Measurements from ENCODE around the gene ZNF415.
A peak's percentile ranks its signal among the peaks of the same experiment; 100 is the strongest.
"Not testable (repeated sequence)": the region's sequence is repeated elsewhere in the genome, so short reads cannot be mapped to it uniquely, and the experiment has no call there.

Gene ZNF415

DNA sequence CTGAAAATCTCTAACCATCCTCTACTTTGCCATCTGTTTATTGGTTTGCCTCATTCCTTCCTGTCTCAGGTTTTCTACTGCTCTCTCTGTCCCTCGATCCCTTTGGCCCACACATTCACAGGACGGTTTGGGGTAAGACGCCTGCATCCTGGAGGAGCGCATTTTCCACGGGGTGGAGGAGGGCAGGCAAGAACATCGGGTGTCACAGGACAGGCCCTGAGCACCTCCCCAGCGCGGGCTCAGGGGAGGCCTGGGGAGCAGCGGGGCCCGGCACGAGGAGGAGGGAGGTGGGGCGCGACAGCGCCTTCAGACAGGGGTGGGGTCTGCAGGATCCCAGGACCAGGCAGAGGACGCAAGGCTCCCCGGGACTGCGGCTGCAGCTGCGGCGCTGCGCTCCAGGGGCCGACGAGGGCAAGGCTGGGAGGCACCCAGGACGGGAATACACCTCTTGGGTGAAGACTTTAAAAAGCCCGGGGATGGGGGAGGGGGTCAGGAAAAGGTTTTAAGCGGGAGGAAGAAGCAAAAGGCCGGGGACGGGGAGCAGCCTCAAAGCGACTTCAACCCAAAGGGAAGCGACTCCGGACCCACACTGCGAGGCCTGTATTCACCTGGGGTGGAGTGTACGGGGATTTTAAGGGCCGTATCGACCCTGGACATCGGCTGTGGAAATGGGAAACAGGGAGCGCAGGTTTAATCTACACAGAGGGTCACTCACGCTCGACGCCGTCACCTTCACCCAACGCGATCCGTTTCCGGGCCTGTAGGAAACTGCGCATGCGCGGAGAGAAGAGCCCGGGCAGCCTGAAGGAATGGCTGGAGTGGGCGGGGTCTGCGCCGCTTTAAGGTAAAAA, at the start of gene ZNF415:
TSS of gene ZNF415 (minus strand) at position 770 of the 851 bp plus-strand sequence. CDS start 10,234 bp downstream, outside the sequence.
- peak; percentile 93 for DNase-seq (ENCODE audit: low spot score)

DNA sequence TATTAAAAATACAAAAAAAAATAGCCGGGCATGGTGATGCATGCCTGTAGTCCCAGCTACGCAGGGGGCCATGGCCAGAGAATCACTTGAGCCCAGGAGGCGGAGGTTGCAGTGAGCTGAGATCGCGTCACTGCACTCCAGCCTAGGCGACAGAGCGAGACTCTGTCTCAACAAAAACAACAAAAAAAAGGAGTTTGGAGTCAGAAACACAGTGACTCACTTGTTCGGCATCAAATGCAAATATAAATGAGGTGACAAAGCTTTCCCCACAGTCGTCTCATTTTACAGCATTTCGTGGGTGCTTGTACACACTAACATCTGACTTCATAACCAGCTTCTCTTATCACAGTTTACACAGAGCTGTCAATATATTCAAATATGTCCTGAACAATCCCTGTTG, 49.5 kb upstream of the ZNF415 start:
- DNase-seq (ENCODE audit: low spot score): no peak

DNA sequence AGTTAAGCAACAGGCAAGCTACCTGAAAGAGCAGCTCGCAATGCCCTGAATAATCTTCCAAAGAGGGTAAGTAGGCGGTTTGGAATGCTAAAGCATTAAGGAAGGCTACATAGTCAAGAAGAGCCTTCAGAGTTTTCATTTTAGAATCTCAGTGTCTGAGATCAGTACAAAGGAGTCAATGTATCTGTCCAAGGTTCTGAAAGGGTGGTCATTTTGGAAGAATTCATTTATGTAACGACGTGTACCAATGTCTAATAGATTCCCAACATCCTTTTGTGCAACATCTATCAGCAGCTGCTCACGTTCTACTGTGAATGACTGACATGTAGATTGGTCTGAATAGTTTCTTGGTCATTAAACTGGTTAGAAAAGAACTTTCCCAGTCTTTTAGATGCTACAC, 45.3 kb upstream of the ZNF415 start:
- no peak for DNase-seq (ENCODE audit: low spot score)

DNA sequence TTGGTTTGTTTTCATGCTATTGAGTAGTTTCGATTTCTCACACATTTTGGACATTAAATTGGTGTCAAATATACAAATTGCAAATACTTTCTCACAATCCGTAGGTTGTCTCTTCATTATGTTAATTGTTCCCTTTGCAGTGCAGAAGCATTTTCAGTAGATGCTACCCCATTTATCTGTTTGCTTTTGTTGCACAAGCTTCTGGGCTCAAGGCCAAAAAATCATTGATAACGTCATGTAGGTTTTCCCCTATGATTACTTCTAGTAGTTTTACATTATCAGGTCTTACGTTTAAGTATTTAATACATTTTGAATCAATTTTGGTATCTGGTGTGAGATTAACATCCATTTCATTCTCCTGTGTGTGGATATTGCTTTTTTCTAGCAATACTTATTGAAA, 40.2 kb upstream of the ZNF415 start:
- DNase-seq (ENCODE audit: low spot score): no peak

- no peak for DNase-seq (ENCODE audit: low spot score)
Observed at GRCh38 chr19:53165691-53166091, 33.0 kb upstream of the ZNF415 start.

- no peak for DNase-seq (ENCODE audit: low spot score)
Observed at GRCh38 chr19:53161123-53161522, 28.4 kb upstream of the ZNF415 start.

DNA sequence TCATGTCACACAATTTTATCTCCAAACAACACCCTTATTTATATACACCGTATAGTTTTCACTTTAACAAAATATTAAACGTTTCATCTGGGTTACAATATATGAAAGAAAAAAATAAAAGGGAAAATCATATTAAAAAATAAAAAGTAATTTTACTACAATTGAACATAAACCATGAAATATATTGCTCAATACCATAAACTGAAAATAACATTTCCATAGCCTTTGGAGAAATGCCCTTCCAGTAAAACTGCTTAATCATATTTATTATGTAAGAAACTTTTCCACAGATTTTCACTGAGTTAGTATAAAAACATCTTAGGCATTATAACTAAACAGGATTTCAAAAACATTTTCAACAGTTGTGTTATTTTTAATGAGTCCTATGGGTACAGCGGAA, 27.6 kb upstream of the ZNF415 start:
- no peak for DNase-seq (ENCODE audit: low spot score)

GRCh38 chr19:53158119-53158656, 25.5 kb upstream of the ZNF415 start:
- peak; percentile 62 for DNase-seq (ENCODE audit: low spot score)

DNA sequence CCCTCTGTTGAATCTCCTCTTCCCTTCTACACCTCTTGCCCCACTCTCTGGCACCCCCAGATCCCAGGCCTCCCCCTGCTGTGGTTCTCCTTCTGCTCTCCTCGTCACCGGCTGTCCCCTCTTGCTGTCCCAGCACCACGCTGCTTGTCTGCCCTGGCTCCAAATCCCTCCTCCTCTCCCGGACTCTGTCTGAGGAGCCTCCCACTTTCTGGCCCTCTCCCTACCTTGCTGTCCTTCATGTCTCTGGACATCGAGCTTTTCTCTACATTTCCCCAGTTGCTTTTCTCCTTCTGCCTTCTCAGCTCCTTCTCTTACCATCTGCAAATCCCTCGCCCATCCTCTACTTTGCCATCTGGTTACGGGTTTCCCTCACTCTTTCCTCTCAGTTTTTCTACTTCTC, 24.9 kb upstream of the ZNF415 start:
- peak; percentile 34 for DNase-seq (ENCODE audit: low spot score)

DNA sequence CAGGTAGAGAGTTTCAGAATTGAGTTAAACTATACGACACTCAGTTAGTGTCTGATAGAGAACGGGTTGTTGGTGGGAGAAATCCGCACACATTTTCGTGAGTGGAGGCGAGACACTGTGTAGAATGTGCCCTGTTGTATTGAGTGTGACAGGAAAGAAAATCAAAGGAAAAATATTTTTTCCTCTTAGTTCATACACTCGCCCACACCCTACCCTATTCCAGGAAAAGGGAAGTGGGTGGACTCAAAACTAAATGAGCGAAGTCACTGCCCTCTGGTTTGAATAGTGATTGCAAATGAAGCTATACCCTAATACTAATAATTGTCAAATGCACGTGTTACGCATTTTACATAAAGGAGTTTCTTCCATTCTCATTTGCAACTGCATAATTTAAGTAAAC, 24.1 kb upstream of the ZNF415 start:
- DNase-seq (ENCODE audit: low spot score): no peak

DNA sequence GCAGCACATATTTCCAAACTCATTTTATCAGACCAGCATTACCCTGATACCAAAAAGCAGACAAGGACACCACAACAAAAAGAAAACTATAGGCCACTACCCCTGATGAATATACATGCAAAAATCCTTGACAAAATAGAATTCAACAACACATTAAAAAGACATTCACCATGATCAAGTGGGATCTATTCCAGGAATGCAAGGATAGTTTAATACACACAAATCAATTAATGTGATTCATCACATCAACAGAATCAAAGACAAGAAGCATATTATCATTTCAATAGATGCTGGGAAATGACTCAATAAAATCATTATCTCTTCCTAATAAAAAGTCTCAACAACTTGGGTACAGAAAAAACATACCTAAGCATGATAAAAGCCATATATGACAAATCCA, 14.9 kb upstream of the ZNF415 start:
- DNase-seq (ENCODE audit: low spot score): no peak

GRCh38 chr19:53140351-53140750, 7.6 kb upstream of the ZNF415 start:
- DNase-seq (ENCODE audit: low spot score): no peak

GRCh38 chr19:53136432-53136831, 3.7 kb upstream of the ZNF415 start:
- no peak for DNase-seq (ENCODE audit: low spot score)

DNA sequence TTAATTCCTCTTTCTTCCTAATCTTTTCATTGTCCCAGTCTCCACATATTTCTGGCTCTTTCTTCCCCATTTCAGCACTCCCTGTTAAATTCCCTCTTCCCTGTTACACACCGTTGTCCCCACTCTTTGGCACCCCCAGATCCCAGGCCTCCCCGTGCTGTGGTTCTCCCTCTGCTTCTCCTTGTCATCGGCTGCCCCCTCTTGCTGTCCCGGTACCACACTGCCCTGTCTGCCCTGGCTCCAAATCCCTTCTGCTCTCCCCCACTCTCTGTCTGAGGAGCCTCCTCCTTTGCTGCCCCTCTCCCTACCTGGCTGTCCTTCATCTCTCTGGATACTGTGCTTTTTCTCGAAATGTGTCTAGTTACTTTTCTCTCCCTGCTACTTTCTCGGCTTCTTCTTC, 983 bp downstream of the ZNF415 start:
- DNase-seq (ENCODE audit: low spot score): no peak

- no peak for DNase-seq (ENCODE audit: low spot score)
Observed at GRCh38 chr19:53131085-53131590, 1.6 kb downstream of the ZNF415 start.

DNA sequence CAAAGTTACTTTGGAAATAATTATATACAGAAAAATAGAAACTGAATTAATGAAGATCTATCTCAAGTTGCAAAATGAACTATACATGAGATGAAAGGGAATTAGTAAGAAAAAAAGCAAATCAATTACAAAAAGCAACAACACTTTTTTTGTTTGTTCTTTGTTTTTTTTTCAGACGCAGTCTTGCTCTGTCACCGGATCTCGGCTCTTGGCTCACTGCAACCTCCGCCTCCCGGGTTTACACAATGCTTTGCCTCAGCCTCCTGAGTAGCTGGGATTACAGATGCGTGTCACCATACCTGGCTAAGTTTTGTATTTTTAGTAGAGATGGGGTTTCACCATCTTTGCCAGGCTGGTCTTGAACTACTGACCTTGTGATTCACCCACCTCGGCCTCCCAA, 2.2 kb downstream of the ZNF415 start:
- DNase-seq (ENCODE audit: low spot score): no peak

DNA sequence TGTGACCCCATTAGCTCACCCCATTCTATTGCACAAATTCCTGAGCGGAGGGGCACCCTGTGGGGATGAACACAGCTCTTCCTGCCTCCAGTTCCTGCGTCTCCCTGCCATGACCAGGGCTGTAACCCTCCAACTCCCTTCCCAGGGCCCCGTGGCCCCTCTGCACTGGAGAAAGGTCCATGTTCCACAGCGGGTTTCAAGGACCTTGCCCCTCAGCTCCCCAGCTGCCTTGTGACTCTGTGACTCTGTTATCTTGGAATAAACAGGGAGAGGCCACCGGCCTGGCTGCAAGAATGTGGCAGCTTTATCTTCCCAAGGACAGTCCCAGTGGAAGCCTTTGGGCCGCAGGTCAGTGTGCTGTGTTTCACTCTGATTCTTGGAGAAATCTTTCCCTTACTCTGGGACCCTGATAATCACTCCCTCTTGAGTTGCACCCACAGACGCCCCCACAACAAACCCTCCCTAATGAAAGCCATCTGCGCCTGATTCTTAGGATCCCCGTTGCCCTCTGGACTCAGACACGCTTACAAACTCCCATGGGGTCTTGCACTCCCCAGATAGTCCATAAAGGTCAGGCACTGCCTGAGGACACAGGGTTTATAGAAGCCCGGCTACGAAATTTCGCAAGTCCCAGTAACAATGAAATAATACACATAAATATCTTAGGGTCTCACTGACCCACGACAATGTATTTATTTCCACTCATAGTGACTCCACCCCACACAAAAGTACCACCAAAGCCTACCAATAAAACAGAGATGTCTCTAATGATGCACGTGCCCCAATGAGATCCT, 5.8 kb downstream of the ZNF415 start:
- DNase-seq (ENCODE audit: low spot score): not testable (repeated sequence)

GRCh38 chr19:53123400-53123799, 9.3 kb downstream of the ZNF415 start:
- DNase-seq (ENCODE audit: low spot score): no peak

DNA sequence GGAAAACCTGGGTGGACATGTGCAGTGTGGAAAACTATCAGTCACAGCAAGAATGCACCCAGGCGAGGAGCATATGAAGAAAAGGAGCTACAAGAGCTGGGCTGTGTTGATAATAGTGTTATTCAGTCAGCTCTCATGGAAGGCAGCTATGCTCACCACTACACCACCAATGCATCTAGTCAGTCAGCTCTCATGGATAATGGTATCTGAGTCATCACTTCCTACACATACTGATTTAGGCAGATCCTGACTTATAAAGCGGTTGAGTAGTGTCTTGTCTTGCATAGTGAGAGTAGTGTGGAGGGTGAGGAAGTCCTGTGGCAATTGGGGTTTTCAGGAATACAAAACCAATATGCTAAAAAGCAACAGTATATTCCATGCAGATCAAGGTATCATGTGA, 20.4 kb downstream of the ZNF415 start:
- no peak for DNase-seq (ENCODE audit: low spot score)

GRCh38 chr19:53109527-53109926, 23.2 kb downstream of the ZNF415 start:
- DNase-seq (ENCODE audit: low spot score): no peak

GRCh38 chr19:53103234-53104203, 29.2 kb downstream of the ZNF415 start, which contains the start of gene ZNF160:
ZNF160 (minus strand) TSS chr19:53103422; CDS start chr19:53086276, 17,146 bp downstream.
- DNase-seq (ENCODE audit: low spot score): peak; percentile 99

All from D341Med (cell line).